ENCODE results near the gene MICU2.

DNA sequence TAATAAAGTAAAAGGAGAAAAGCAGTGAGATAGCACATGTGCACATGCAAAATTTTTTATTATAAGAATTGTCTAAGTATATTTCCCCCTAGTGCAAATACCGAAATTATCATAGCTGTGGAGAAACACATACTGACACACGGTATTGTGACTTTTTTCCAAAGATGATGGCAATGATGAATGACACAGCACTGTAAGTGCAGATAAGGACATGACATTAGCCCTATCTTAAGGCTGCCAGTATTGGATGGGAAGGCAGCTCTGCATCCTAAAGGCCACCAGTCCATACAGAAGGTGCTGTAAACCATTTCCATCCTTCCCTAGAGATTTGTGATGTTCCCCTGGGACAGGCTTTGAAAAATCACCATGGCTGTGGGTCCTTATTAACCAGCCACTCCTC lies 11.5 kb upstream of the MICU2 start:
- TF ChIP-seq YY1 (IDR thresholded peaks at IDR 0.05; ENCODE audit: insufficient read depth, insufficient read length) (no peak), ZNF274 (IDR thresholded peaks at IDR 0.05; ENCODE audit: low read depth, low read length) (no peak), SUZ12 (IDR thresholded peaks at IDR 0.05; ENCODE audit: extremely low read depth, insufficient read depth, insufficient read length) (no peak)

Data from NT2/D1 (cell line).